Smooth muscle cell (in vitro differentiated cells): ENCODE measurements around the gene ANKFN1. TPM values are rescaled to one million over a fixed set of nuclear protein-coding genes. Genes with fewer than 3 reads are reported as not detected.

Experiments used
- DNase-seq: peaks from one replicate; lab custom pipeline; 2025; ENCODE audit not compliant: unreplicated experiment; lab: John Stamatoyannopoulos, UW
- H2AFZ ChIP-seq: fragments of 200-600 bp; sonication (generic); 2 replicates; pipeline ENCODE4 v1.6.0; 2016; ENCODE audit warnings: antibody characterized with exemption, low read depth, mild to moderate bottlenecking
- H3F3A ChIP-seq: fragments of 200-600 bp; sonication (generic); 2 replicates; pipeline ENCODE4 v1.6.0; 2017; ENCODE audit warnings: antibody characterized with exemption, low read depth
- H3K27ac ChIP-seq: fragments of 200-600 bp; sonication (generic); 2 replicates; pipeline ENCODE4 v1.5.1; 2016; ENCODE audit warnings: low read depth, mild to moderate bottlenecking
- H3K27me3 ChIP-seq: fragments of 200-600 bp; sonication (generic); 2 replicates; pipeline ENCODE4 v1.6.1; 2016; ENCODE audit warnings: low read depth, mild to moderate bottlenecking
- H3K36me3 ChIP-seq: fragments of 200-600 bp; sonication (generic); 2 replicates; pipeline ENCODE4 v1.5.1; 2016; ENCODE audit warnings: low read depth
- H3K4me1 ChIP-seq: fragments of 200-600 bp; sonication (generic); 2 replicates; pipeline ENCODE4 v1.5.1; 2016; ENCODE audit warnings: low read depth
- H3K4me2 ChIP-seq: fragments of 200-600 bp; sonication (generic); 2 replicates; pipeline ENCODE4 v1.6.0; 2016; ENCODE audit warnings: mild to moderate bottlenecking
- H3K4me3 ChIP-seq: fragments of 200-600 bp; sonication (generic); 2 replicates; pipeline ENCODE4 v1.5.1; 2016; ENCODE audit warnings: mild to moderate bottlenecking
- H3K79me2 ChIP-seq: fragments of 200-600 bp; sonication (generic); 2 replicates; pipeline ENCODE4 v1.6.0; 2016; ENCODE audit warnings: low read depth, mild to moderate bottlenecking
- H3K9ac ChIP-seq: fragments of 200-600 bp; sonication (generic); 2 replicates; pipeline ENCODE4 v1.6.0; 2016; ENCODE audit warnings: low read depth
- H3K9me3 ChIP-seq: fragments of 200-600 bp; sonication (generic); replicated peaks from 2 replicates; pipeline ENCODE4 v1.5.1; 2016; ENCODE audit warnings: low read depth
- H4K20me1 ChIP-seq: fragments of 200-600 bp; sonication (generic); 2 replicates; pipeline ENCODE4 v1.6.0; 2016; ENCODE audit warnings: low read depth
- WGBS: methylation state at CpG from one replicate; pipeline ENCODE4 v1.1.7; 2016; ENCODE audit warnings: low lambda C conversion rate; 5-methylcytosine and 5-hydroxymethylcytosine counted together
- polyA plus RNA-seq: library from polyadenylated mRNA; unstranded; fragments of >200 nt; fragmentation: Nextera tagmentation; extraction: Ambion mirVana; gene quantifications from 2 replicates; pipeline ENCODE4 v1.2.1, GENCODE V29; 2016
- total RNA-seq: library from RNA; depleted of rRNA; stranded (reverse); fragments of >200 nt; gene quantifications from 2 replicates; pipeline ENCODE4 v1.2.3, GENCODE V29; 2014
- TF ChIP-seq, protein P1 (sequence below): fragments of 200-600 bp; sonication (generic); IDR thresholded peaks from 2 replicates; pipeline ENCODE4 v1.5.1; 2017; ENCODE audit warnings: borderline replicate concordance, mild to moderate bottlenecking, antibody characterized with exemption; ENCODE audit not compliant: insufficient read depth, poor library complexity, severe bottlenecking

Gene ANKFN1
- total and polyA plus RNA-seq, 2 experiments from 2014 or later, result 0.24 to 0.45 TPM

DNA sequence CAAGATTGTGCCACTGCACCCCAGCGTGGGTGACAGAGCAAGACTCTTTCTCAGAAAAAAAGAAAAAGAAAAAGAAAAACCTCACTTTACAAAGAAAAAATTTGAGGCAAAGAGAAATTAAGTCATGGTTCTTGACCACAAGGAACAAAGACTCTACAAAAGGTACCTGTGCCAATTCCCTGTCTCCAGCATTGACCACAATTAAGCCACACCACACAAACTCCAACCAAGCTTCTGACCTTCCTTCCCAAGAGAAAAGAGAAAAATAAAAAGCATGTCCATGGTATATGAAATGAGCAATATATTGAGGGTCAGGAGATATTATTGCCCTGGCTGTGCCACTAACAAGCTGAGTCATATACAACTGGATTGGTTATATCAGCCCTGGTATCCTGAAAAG lies 293.9 kb downstream of the ANKFN1 start:
- Histone ChIP-seq H3K27ac (no peak overlapping the region), H3K4me2 (no peak overlapping the region), H3K4me3 (no peak overlapping the region), H3F3A (no peaks in the 10 kb centered on the region), H4K20me1 (no peaks in the 10 kb centered on the region), H3K79me2 (no peaks in the 10 kb centered on the region), H3K36me3 (no peaks in the 10 kb centered on the region), H2AFZ (no peak overlapping the region), H3K9me3 (no peaks in the 10 kb centered on the region), H3K27me3 (no peaks in the 10 kb centered on the region), H3K9ac (no peak overlapping the region), H3K4me1 (peaks cover 5% of the 10 kb centered on the region)
- DNase-seq, result no peak
- 100% methylated on average over 1 of the region's 1 CpG for whole genome bisulfite sequencing
- TF ChIP-seq, protein P1, sequence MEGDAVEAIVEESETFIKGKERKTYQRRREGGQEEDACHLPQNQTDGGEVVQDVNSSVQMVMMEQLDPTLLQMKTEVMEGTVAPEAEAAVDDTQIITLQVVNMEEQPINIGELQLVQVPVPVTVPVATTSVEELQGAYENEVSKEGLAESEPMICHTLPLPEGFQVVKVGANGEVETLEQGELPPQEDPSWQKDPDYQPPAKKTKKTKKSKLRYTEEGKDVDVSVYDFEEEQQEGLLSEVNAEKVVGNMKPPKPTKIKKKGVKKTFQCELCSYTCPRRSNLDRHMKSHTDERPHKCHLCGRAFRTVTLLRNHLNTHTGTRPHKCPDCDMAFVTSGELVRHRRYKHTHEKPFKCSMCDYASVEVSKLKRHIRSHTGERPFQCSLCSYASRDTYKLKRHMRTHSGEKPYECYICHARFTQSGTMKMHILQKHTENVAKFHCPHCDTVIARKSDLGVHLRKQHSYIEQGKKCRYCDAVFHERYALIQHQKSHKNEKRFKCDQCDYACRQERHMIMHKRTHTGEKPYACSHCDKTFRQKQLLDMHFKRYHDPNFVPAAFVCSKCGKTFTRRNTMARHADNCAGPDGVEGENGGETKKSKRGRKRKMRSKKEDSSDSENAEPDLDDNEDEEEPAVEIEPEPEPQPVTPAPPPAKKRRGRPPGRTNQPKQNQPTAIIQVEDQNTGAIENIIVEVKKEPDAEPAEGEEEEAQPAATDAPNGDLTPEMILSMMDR, result no peak

DNA sequence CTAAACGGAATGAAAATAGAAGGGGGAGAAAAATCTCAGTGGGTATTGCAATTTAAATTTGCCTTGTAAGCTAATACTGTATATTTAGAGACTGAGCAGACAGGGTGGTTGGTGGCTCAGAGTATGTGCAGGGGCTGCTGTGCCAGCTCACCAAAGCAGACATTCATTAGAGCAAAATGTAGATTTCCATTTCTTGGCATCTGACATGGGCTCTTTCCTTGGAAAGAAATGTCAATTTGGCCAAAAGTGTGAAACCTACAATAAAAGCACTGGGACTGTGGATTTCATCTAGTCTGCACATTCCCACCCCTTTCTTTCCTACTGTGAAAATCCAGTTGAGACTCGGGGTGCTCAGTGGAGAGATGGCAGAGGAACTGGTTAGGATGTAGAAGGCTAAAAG lies 295.1 kb downstream of the ANKFN1 start:
- H3K27me3 ChIP-seq, result no peaks in the 10 kb centered on the region
- no peaks in the 10 kb centered on the region for H3K9me3 ChIP-seq
- H3K4me3 ChIP-seq, result no peak overlapping the region
- H3K27ac ChIP-seq, result no peak overlapping the region
- DNase-seq, result no peak
- H2AFZ ChIP-seq, result no peak overlapping the region
- WGBS, result 92% methylated on average over 2 of the region's 2 CpGs
- H3K36me3 ChIP-seq, result no peaks in the 10 kb centered on the region
- TF ChIP-seq, protein P1, result no peak
- no peaks in the 10 kb centered on the region for H3K79me2 ChIP-seq
- H3K4me1 ChIP-seq, result peaks cover 3% of the 10 kb centered on the region
- no peaks in the 10 kb centered on the region for H3F3A ChIP-seq
- H3K4me2 ChIP-seq, result no peak overlapping the region
- no peaks in the 10 kb centered on the region for H4K20me1 ChIP-seq
- H3K9ac ChIP-seq, result no peak overlapping the region

DNA sequence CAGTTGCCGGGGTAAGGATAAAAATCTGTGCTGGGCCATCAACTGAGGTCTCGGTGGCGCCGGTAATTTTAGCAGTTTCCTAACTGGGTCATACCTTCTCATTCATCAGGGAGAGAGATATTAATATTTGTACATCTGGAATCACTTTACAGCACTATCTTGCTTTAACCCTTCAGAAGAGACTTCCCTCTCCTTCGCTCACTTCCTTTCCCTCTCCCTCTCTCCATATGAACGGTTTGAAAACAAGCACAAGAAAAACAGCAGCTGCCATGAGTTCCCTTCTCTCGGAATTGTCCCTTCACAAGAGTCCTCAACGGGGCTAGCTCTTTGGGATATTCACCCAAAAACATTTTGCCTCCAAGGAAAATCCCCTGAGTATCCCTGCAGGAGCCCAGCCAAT lies 295.9 kb downstream of the ANKFN1 start:
- Histone ChIP-seq H3K36me3 (no peaks in the 10 kb centered on the region), H3K9me3 (no peaks in the 10 kb centered on the region), H3K4me3 (no peak overlapping the region), H3K27me3 (no peaks in the 10 kb centered on the region), H3K4me1 (no peaks in the 10 kb centered on the region), H3K4me2 (no peak overlapping the region), H4K20me1 (no peaks in the 10 kb centered on the region), H3F3A (no peaks in the 10 kb centered on the region), H3K27ac (no peak overlapping the region), H3K79me2 (no peaks in the 10 kb centered on the region), H3K9ac (no peak overlapping the region), H2AFZ (no peak overlapping the region)
- WGBS, result 90% methylated on average over 8 of the region's 8 CpGs
- DNase-seq, result no peak
- TF ChIP-seq, protein P1, result no peak

DNA sequence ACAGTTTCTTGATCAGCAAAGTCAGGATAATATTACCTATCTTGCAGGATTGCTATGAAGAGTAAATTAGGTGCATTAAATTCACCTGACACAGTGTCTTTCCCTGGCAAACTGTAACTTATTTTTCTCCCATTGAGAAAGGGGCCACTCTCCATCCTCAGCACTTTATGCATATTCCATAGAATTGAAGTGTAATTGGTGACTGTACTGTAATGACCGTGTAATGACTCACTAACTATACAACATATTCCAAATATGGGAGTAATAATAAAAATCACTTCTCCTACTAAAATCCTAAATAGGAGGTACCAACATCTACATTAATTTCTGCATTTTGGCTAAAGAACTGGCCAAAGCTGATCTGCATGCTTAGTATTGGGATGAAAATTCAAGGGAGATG lies 298.4 kb downstream of the ANKFN1 start:
- H3F3A ChIP-seq, result no peaks in the 10 kb centered on the region
- H3K79me2 ChIP-seq, result no peaks in the 10 kb centered on the region
- no peaks in the 10 kb centered on the region for H4K20me1 ChIP-seq
- H3K27ac ChIP-seq, result no peak overlapping the region
- TF ChIP-seq, protein P1, result no peak
- WGBS, result 76% methylated on average over 1 of the region's 1 CpG
- H3K4me1 ChIP-seq, result no peaks in the 10 kb centered on the region
- H3K4me3 ChIP-seq, result no peak overlapping the region
- no peak overlapping the region for H3K9ac ChIP-seq
- H3K36me3 ChIP-seq, result no peaks in the 10 kb centered on the region
- H3K9me3 ChIP-seq, result no peaks in the 10 kb centered on the region
- DNase-seq, result no peak
- no peaks in the 10 kb centered on the region for H3K27me3 ChIP-seq
- no peak overlapping the region for H3K4me2 ChIP-seq
- no peak overlapping the region for H2AFZ ChIP-seq
